ACC112 (cell line): ENCODE measurements around the gene ZBTB17.

Experiments used
- H2AFZ ChIP-seq: fragments of 200-600 bp; sonication (generic); one replicate; pipeline ENCODE4 v1.6.0; 2017; ENCODE audit warnings: antibody characterized with exemption, low read length; ENCODE audit not compliant: unreplicated experiment
- H3K27ac ChIP-seq: fragments of 200-600 bp; sonication (generic); 2 replicates; pipeline ENCODE4 v1.5.1; 2014; ENCODE audit warnings: low read depth, mild to moderate bottlenecking, antibody characterized with exemption, low read length, moderate library complexity
- H3K27me3 ChIP-seq: fragments of 200-600 bp; sonication (generic); 2 replicates; pipeline ENCODE4 v1.6.1; 2014; ENCODE audit warnings: mild to moderate bottlenecking, antibody characterized with exemption, low read length, moderate library complexity, mixed read lengths; ENCODE audit not compliant: insufficient read depth
- H3K36me3 ChIP-seq: fragments of 200-600 bp; sonication (generic); 2 replicates; pipeline ENCODE4 v1.6.1; 2016; ENCODE audit warnings: mild to moderate bottlenecking, antibody characterized with exemption, low read length, moderate library complexity, mixed read lengths; ENCODE audit not compliant: insufficient read depth
- H3K4me1 ChIP-seq: fragments of 200-600 bp; sonication (generic); one replicate; pipeline ENCODE4 v1.6.1; 2016; ENCODE audit warnings: low read length, mixed read lengths; ENCODE audit not compliant: insufficient read depth, unreplicated experiment, control insufficient read depth
- H3K4me3 ChIP-seq: fragments of 200-600 bp; sonication (generic); 2 replicates; pipeline ENCODE4 v1.5.1; 2014; ENCODE audit warnings: mild to moderate bottlenecking, low read depth, low read length
- H3K79me2 ChIP-seq: fragments of 200-600 bp; sonication (generic); one replicate; pipeline ENCODE4 v1.6.0; 2016; ENCODE audit warnings: low read length; ENCODE audit not compliant: control insufficient read depth, unreplicated experiment, insufficient read depth

The ZBTB17 gene

GRCh38 chr1:15945832-15946448 lies 30.0 kb downstream of the ZBTB17 start:
- Histone ChIP-seq H2AFZ (no peak overlapping the region), H3K36me3 (peaks cover 15% of the 10 kb centered on the region; the same call in 1 of the 2 replicates), H3K4me1 (peaks cover 32% of the 10 kb centered on the region), H3K27me3 (no peaks in the 10 kb centered on the region), H3K79me2 (peaks cover 28% of the 10 kb centered on the region), H3K27ac (no peak overlapping the region), H3K4me3 (no peak overlapping the region)

- Histone ChIP-seq H3K27me3 (no peaks in the 10 kb centered on the region), H3K4me3 (no peak overlapping the region), H3K36me3 (peaks cover 21% of the 10 kb centered on the region; the same call in 1 of the 2 replicates), H3K4me1 (peaks cover 25% of the 10 kb centered on the region), H3K27ac (no peak overlapping the region), H2AFZ (no peak overlapping the region), H3K79me2 (peaks cover 21% of the 10 kb centered on the region)
These were observed 30.7 kb downstream of the ZBTB17 start for GRCh38 chr1:15945011-15945831.

- Histone ChIP-seq H3K4me1 (peaks cover 22% of the 10 kb centered on the region), H3K79me2 (peaks cover 17% of the 10 kb centered on the region), H3K27ac (no peak overlapping the region), H3K36me3 (peaks cover 24% of the 10 kb centered on the region; the same call in 1 of the 2 replicates), H2AFZ (no peak overlapping the region), H3K4me3 (no peak overlapping the region), H3K27me3 (no peaks in the 10 kb centered on the region)
These were observed 31.4 kb downstream of the ZBTB17 start for GRCh38 chr1:15944308-15945010.

- no peak overlapping the region for H2AFZ ChIP-seq
- H3K79me2 ChIP-seq, result peaks cover 17% of the 10 kb centered on the region
- H3K27ac ChIP-seq, result no peak overlapping the region
- H3K4me3 ChIP-seq, result no peak overlapping the region
- peaks cover 28% of the 10 kb centered on the region; the same call in 1 of the 2 replicates for H3K36me3 ChIP-seq
- peaks cover 22% of the 10 kb centered on the region for H3K4me1 ChIP-seq
- H3K27me3 ChIP-seq, result no peaks in the 10 kb centered on the region
These were observed 32.0 kb downstream of the ZBTB17 start for GRCh38 chr1:15943992-15944307.

GRCh38 chr1:15943328-15943991 lies 32.4 kb downstream of the ZBTB17 start:
- no peak overlapping the region for H3K27ac ChIP-seq
- no peak overlapping the region for H3K4me3 ChIP-seq
- H3K27me3 ChIP-seq, result no peaks in the 10 kb centered on the region
- H3K4me1 ChIP-seq, result peaks cover 21% of the 10 kb centered on the region
- peaks cover 32% of the 10 kb centered on the region; the same call in 1 of the 2 replicates for H3K36me3 ChIP-seq
- peaks cover 15% of the 10 kb centered on the region for H3K79me2 ChIP-seq
- H2AFZ ChIP-seq, result no peak overlapping the region

GRCh38 chr1:15942661-15943327 lies 33.1 kb downstream of the ZBTB17 start:
- Histone ChIP-seq H3K4me3 (no peak overlapping the region), H3K27me3 (no peaks in the 10 kb centered on the region), H3K27ac (no peak overlapping the region), H2AFZ (no peak overlapping the region), H3K79me2 (peaks cover 9% of the 10 kb centered on the region), H3K36me3 (peaks cover 33% of the 10 kb centered on the region; the same call in 1 of the 2 replicates), H3K4me1 (peaks cover 16% of the 10 kb centered on the region)

GRCh38 chr1:15941899-15942660 lies 33.8 kb downstream of the ZBTB17 start:
- no peak overlapping the region for H3K27ac ChIP-seq
- H3K36me3 ChIP-seq, result peaks cover 31% of the 10 kb centered on the region; the same call in 1 of the 2 replicates
- no peak overlapping the region for H3K4me3 ChIP-seq
- no peak overlapping the region for H2AFZ ChIP-seq
- peaks cover 2% of the 10 kb centered on the region for H3K79me2 ChIP-seq
- no peaks in the 10 kb centered on the region for H3K27me3 ChIP-seq
- peaks cover 20% of the 10 kb centered on the region for H3K4me1 ChIP-seq

GRCh38 chr1:15941044-15941840 lies 34.7 kb downstream of the ZBTB17 start:
- Histone ChIP-seq H2AFZ (no peak overlapping the region), H3K27me3 (no peaks in the 10 kb centered on the region), H3K4me3 (no peak overlapping the region), H3K4me1 (peaks cover 20% of the 10 kb centered on the region), H3K79me2 (no peaks in the 10 kb centered on the region), H3K36me3 (peaks cover 31% of the 10 kb centered on the region; the same call in 1 of the 2 replicates), H3K27ac (no peak overlapping the region)
